Measurements from ENCODE around the gene IL19.

DNA sequence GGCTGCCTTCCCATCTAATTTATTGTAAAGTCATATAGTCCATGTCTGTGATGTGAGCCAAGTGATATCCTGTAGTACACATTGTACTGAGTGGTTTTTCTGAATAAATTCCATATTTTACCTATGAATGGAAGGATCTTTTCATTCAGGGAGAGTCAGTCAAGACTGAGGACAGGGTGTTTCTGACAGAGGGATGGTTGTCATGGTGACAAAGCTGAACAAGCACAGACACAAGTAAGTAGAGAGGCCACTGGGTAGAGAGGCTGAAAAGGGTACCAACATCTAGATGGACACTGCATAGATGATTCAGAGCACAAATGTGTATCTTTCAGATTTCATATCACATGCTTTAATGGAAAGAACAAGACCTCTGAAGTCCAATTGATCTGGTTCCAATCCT, 72.3 kb downstream of the IL19 start:
- TF ChIP-seq POLR2A (IDR thresholded peaks at IDR 0.05) = no peak
- TF ChIP-seq, protein P1, sequence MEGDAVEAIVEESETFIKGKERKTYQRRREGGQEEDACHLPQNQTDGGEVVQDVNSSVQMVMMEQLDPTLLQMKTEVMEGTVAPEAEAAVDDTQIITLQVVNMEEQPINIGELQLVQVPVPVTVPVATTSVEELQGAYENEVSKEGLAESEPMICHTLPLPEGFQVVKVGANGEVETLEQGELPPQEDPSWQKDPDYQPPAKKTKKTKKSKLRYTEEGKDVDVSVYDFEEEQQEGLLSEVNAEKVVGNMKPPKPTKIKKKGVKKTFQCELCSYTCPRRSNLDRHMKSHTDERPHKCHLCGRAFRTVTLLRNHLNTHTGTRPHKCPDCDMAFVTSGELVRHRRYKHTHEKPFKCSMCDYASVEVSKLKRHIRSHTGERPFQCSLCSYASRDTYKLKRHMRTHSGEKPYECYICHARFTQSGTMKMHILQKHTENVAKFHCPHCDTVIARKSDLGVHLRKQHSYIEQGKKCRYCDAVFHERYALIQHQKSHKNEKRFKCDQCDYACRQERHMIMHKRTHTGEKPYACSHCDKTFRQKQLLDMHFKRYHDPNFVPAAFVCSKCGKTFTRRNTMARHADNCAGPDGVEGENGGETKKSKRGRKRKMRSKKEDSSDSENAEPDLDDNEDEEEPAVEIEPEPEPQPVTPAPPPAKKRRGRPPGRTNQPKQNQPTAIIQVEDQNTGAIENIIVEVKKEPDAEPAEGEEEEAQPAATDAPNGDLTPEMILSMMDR (IDR thresholded peaks at IDR 0.05) = no peak

Data from Peyer's patch (tissue), 4 donors.